RWPE1 (cell line): ENCODE results near the gene GMFB.

Source experiments
- CTCF ChIA-PET: fragments of 350-600 bp; sonication (Branson Sonifier 250); formaldehyde crosslinking; extraction: SDS; loops from one replicate; lab custom pipeline; 2021; lab: Yijun Ruan, JAX
- POLR2A ChIA-PET: fragments of 400-600 bp; formaldehyde crosslinking; extraction: SDS; loops from one replicate; lab custom pipeline; 2020; ENCODE audit warnings: antibody characterized with exemption; ENCODE audit not compliant: low non-redundant PET; lab: Yijun Ruan, JAX
- DNase-seq: peaks from one replicate; pipeline ENCODE4 v3.0.0; 2012; ENCODE audit warnings: low spot score
- H3K27ac ChIP-seq: fragments of 450-650 bp; 2 replicates; pipeline ENCODE4 v1.5.1; 2017
- CTCF ChIP-seq: fragments of 450-650 bp; conservative IDR thresholded peaks from 2 replicates; pipeline ENCODE4 v1.5.1; 2017; ENCODE audit warnings: low read depth, mild to moderate bottlenecking

GMFB gene

GRCh38 chr14:54500744-54501143 is 12.0 kb upstream of the GMFB start:
- no peak for DNase-seq
- ChIA-PET POLR2A (no interaction called here), CTCF (no interaction called here)
- TF ChIP-seq CTCF: no peak
- no peak overlapping the region for H3K27ac ChIP-seq

GRCh38 chr14:54498579-54498978 is 9.8 kb upstream of the GMFB start:
- DNase-seq: no peak
- H3K27ac ChIP-seq: no peak overlapping the region
- POLR2A ChIA-PET: no interaction called here
- no peak for TF ChIP-seq CTCF
- CTCF ChIA-PET: no interaction called here

- no peak overlapping the region for H3K27ac ChIP-seq
- no peak for TF ChIP-seq CTCF
- POLR2A ChIA-PET: no interaction called here
- CTCF ChIA-PET: no interaction called here
- DNase-seq: no peak
Measured at GRCh38 chr14:54498095-54498531, 9.3 kb upstream of the GMFB start.

- DNase-seq: no peak
- ChIA-PET CTCF (no interaction called here), POLR2A (no interaction called here)
Measured at GRCh38 chr14:54497224-54497623, 8.4 kb upstream of the GMFB start.

GRCh38 chr14:54493293-54493692 is 4.5 kb upstream of the GMFB start:
- H3K27ac ChIP-seq: no peak overlapping the region
- POLR2A ChIA-PET: no interaction called here
- DNase-seq: no peak
- no peak for TF ChIP-seq CTCF
- CTCF ChIA-PET: no interaction called here

More at GRCh38 chr14:54497224-54497623, 8.4 kb upstream of the GMFB start:
- H3K27ac ChIP-seq: no peak overlapping the region
- TF ChIP-seq CTCF: no peak

- POLR2A ChIA-PET: interaction anchor here (0.6 kb wide), 1 partner anchor 33 kb away, joined by 5 read pairs; no protein-coding TSS in a partner anchor
- no peak for TF ChIP-seq CTCF
- no peak overlapping the region for H3K27ac ChIP-seq
- no peak for DNase-seq
- CTCF ChIA-PET: no interaction called here
Measured at GRCh38 chr14:54490445-54491175, 1.8 kb upstream of the GMFB start.
